HG03460 (cell line): ENCODE data around the gene FGFBP3.

Source experiments
- ATAC-seq: cut with Tn5 transposase; IDR thresholded peaks from one replicate; pipeline ENCODE4 v1.9.1; 2021; ENCODE audit not compliant: unreplicated experiment

Gene FGFBP3, protein sequence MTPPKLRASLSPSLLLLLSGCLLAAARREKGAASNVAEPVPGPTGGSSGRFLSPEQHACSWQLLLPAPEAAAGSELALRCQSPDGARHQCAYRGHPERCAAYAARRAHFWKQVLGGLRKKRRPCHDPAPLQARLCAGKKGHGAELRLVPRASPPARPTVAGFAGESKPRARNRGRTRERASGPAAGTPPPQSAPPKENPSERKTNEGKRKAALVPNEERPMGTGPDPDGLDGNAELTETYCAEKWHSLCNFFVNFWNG

DNA sequence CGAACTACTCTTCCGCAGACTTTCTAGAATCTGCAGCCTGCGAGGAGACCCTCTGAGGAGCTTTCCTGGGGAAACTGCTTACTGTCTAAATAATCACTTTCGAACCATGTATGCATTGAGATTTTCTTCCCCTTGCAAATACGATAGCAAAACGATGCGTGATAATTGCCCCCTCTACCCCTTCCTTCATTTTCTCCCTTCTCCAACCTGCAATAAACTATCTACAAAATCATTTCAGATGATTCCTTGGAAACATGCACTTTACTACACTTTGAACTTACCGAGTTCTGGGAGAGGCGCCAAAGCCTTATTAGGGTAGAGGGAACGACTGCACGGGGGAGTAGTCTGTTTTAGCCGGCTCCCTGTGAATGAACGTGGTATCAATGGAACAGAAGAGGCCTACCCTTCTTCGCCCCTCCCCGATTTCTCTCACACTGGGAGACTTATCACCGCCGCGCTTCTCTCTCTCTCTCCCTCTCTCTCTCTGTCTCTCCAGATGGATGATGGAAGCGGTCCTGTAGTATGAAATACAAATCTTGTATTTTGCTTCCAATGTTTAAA is at the start of gene FGFBP3:
Gene FGFBP3 (minus strand): TSS at position 370 of the 561 bp plus-strand sequence. CDS start 517 bp downstream, outside the sequence.
- ATAC-seq: no peak

DNA sequence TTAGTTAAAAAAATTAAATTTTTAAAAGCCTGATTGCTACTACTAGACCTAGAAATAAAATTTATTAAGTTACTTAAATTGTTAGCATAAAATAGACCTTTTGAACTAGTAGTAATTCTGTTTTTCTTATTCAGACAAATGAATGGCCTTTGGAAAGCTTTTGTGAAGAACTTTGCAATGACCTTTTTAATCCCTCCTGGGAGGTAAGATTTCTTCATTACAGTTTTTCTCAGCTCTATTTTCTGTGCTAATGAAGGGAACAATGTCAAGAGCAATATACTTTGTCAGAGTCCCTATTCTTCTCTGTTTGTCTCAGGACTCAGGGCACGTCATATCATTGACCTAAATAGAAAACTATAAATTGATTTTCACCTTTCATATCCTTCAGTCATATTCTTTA is 47.8 kb upstream of the FGFBP3 start:
- ATAC-seq: no peak

DNA sequence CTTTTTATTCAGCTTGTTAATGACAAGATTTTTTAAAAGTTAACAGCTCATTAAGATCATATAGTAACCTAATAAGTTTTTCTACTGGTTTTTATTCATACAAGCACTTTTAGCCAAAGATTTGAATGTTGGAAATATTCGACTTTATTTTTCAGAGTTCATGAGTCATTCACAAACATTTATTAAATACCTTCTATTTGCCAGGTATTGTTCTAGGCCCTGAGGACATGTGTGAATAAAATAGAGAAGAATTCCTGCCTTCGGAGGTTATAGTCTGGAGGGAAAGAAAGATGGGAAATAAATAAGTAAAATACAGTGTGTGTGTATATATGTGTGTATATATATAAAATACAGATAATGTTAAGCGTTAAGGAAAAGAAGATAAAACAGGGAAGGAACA is 45.8 kb upstream of the FGFBP3 start:
- no peak for ATAC-seq

DNA sequence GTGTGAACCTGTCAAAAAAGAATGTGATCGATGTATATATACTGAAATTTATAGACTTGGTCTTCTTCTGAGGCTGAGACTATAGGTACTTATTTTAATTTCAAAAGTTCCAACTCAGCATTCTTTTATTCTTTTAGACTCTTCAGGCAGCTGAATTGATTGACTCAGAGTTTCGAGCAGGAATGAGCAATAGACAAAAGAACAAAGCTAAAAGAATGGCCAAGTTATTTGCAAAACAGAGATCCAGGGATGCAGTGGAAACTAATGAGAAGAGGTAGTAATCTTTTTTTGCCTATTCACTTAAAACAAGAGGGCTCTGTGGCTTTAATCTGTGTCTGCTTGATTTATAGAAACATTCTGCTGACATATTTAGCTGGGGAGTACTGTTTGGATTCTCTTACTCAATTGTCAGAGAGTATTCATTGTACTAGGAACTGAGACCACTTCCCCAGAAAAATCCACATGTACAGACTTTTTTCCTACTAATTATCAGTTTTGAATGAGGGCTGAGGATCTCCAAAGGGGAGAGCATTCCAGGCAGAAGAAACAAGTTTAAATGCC is 44.4 kb upstream of the FGFBP3 start:
- ATAC-seq: no peak

DNA sequence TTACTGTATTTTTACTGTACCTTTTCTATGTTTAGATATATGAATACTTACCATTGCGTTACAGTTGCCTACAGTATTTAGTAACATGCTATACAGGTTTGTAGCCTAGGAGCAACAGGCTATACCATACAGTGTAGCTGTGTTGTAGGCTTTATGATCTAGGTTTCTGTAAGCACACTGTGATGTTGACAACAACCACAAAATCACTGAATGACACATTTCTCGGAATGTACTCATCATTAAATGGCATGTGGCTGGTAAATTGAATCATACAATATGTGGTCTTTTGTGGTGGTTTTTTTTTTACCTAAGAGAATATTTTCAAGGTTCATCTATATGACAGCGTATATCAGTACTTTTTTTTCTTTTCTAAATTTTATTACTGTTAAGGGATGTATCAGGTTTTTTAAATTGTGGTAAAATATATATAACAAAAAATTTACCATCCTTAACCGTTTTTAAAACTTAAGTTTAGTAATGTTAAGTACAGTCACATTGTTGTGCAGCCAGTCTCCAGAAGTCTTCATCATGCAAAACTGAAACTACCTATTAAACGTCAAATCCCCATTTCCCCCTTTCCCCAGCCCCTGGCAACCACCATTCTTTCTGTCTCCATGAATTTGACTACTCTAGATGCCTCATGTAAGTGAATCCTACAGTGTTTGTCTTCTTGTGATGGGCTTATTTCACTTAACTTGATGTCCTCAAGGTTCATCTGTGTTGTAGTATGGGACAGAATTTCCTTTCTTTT is 35.8 kb upstream of the FGFBP3 start:
- ATAC-seq: no peak

DNA sequence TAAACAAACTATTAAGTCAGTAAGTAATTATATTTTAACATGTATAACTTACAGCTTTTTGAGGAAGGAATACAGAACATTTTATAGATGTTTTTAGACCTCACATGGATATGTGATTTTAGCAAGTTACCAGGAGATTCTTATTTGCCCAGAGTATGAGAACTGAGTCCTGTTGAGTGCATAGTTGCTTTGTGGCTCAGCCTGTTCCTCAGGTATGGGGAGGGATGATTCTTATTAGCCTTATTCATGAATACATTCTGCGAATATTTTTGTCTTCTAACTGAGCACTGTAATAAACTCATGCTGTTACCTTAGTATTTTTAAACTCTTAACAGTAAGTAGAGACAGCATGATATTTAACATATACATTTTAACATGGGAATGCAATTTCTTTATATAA is 32.1 kb upstream of the FGFBP3 start:
- ATAC-seq: no peak

DNA sequence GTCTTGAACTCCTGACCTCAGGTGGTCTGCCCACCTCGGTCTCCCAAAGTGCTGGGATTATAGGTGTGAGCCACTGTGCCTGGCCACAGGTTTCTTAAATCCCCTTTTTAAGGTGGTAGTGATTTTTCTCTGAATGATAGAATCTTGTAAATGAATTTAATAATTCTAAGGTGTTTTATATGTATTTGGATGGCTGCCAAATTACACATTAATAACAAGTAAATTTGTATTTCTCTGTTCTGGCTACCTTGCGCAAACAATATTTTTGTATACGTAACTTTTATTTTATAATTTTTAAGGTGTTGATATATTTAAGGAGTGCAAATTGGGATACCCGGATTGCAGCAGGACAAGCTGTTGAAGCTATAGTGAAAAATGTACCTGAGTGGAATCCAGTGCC is 30.4 kb upstream of the FGFBP3 start:
- ATAC-seq: no peak

DNA sequence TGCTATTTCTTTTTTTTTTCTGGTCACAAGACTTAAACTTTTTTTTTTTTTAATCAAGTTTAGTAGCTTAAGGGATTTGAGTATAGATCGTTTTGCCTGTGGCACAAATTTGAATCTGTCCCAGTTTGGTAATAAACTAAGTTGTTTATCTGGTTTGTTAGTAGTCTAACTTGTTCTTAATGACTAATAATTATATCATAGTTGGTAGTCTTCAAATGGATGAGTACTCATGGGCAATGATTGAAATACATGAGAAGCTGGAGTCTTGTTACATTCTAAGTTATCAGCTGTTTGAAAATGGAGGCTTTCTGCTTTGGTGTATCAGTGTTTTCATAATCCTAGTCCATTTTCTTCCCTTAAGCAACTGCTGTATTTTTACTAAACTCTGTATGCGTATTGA is 26.6 kb upstream of the FGFBP3 start:
- ATAC-seq: no peak

DNA sequence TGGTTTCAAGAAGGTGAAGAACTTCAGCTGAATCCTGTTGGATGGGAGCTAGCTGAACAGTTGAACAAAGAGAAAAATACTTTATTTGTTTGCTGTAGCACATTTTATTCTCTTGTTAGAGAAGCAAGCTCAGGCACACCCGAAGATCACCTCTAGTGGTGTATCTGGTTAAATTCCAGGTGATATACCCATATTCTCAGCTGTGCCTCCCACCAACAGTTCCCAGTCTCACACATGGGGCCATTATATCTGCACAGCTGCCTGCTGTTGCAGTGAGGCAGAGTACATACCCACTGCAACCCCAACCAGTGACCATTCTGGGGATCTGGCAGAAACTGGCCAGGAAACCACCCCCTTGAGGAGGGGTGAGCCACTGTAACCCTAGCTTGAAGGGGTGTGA is 23.5 kb upstream of the FGFBP3 start:
- no peak for ATAC-seq

DNA sequence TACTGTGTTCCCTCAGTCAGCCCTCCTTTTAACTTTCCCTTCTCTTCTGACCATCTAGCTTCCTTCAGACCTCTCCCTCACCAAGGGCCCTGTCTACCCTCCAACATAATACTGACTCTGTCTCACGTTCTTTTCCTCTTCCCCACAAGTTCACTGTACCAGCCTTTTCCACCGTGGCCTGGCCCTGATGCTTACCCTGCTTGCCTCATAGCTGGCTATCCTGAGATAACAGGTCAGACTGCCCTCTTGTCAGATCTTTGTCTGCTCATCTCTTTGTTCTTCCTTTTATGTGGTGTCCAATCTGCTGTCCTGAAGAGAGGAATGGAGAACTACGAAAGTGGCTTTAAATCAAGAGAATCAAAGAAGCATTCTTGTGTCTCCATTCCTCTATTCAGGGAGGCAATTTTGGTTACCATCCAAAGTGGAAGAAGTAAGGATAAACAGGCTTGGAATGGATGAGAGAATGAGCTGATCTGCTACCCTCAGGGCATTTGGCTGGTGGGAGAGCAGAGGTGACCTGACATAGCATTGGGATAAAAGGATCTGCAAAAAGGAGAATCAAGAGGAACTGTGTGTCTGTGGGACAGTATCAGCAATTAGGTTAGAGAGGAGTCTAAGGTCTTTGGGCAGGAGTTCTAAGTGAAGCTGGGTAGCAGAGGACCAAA is 22.4 kb upstream of the FGFBP3 start:
- no peak for ATAC-seq

DNA sequence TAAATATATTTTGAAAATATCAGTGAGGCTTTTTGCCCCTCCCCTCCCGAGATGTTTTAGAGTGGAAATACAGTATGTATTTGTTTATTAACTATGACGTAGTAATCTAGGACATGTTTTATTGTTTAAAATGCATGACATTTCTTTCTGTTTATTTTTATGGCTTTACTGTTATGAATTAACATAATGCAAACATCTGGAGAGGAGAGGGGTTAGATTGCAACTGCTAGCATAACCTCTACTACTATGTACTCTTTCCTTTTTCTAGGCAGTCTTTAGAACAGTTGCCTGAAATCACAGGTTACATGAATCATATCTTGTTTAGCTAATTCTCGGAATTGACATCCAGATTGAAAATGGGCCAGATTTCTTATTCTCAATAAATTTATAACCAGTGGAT is 21.7 kb upstream of the FGFBP3 start:
- ATAC-seq: no peak

DNA sequence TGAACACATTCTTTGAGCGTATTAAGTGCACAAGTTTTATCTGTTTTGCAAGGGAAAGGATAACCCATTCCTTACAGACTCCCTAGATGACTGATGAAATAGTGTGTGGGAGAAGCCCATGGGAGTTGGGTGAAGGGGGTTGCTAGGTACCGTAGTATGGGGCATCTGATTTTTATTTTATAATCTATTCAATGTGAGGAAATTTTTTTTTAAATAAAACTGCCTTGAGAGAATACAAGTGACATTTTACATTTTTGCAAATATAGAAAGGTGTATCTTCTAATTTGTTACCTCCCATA is 15.7 kb upstream of the FGFBP3 start:
- ATAC-seq: no peak

DNA sequence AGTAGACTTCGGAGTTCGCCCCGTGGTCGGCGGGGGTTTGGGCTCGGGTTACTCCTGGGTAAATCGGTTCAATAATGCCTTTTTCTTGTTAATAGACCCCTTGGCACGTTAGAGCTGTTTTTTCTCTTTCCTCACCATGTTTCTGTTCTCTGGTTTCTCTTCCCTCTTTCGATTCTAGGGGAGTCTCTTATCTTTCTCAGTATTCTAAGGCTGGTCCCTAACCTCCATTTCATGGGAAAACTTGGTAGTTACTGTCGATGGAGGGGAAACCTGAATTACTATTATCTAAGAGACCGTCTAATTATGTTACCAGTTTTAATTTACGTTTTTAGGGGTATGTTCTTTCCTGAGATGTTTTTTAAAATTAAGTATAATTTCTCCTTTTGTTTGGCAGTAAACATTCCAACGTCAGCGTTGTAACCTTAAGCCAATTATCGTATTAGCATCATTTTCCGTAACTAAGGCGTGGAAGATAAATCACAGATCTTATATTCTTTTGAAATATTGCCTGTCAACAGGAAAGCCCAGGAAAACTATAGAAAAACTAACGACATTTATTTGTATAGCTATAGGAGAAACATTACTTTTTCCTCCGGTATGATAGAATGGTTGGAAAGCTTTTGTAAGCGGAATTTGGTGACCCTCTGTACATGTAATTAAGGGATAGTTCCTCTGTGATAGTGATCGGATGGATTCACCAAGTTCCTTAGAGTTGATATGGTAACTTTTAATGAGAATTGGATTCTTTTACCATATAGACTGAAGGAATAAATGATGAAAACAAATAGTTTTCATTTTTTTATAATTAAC is 15.1 kb upstream of the FGFBP3 start:
- ATAC-seq: peak; percentile 24

DNA sequence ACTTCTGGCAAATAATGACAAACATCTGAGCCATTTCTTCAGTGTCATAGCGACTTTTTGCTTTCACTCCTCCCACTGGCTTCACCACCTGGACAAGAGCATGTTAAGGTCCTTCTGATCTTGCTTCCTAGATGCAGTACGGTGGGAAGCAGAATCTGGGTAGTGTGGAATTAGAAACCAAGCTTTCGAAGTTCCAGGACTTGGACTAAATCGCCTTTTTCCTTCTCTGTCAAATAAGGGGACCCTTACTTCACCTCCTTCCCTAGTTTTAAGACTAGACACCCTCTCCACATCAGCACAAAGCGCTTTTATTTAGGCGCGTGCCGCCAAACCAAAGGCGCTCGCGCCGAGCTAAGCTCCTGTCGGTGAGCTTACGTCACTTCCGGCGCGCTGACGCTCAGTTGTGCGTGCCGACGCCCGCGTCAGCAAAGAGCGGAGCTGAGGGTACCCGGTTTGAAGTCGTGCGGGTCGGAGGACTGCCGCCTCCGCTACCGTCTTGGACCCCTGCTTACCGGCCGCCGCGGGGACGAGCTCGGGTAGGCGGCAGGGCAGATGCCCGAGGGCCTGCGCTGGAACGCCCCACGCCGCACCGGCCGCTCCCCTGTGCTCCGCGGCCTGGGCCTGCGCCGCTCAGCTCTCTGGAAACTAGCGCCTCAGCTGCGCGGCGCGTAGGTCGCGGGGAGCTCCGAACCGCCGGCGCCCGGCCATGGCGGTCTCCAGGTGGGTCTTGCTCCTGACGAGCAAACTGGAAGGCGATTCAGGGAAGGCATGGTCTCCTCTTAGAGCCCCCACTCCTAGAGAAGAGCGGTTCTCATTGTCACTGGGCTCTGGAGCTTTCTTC is 14.3 kb upstream of the FGFBP3 start, which contains the start of gene BTAF1:
Gene BTAF1 (plus strand): TSS at position 400 of the 841 bp plus-strand sequence. CDS start 307 bp downstream, at position 707.
- peak; percentile 99 for ATAC-seq

DNA sequence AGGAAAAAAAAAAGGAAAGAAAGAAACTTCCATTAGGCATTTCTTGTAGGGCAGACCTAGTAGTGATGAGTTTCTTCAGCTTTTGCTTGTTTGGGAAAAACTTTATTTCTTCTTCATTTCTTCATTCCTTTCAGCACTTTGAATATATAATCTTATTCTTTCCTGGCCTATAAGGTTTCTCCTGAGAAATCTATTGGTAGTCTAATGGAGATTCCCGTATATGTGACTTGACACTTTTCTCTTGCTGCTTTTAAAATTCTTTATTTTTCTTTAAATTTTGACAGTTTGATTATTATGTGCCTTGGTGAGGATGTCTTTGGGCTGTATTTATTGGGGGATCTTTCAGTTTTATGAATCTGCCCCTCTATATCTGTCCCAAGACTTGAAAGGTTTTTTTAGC is 10.4 kb upstream of the FGFBP3 start:
- ATAC-seq: no peak

DNA sequence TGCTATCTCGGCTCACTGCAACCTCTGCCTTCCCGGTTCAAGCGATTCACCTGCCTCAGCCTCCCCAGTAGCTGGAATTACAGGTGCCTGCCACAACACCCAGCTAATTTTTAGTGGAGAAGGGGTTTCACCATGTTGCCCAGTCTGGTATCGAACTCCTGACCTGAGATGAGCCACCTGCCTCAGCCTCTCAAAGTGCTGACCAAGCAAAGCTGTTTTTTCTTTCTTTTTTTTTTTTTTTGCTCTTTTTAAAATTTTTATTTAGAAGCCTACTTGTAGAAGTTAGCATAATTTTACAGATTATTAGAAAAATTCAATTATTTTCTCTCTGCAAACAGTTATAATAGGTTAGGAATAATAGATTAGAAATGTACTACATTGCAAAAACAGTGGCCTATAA is 1.2 kb upstream of the FGFBP3 start:
- no peak for ATAC-seq

DNA sequence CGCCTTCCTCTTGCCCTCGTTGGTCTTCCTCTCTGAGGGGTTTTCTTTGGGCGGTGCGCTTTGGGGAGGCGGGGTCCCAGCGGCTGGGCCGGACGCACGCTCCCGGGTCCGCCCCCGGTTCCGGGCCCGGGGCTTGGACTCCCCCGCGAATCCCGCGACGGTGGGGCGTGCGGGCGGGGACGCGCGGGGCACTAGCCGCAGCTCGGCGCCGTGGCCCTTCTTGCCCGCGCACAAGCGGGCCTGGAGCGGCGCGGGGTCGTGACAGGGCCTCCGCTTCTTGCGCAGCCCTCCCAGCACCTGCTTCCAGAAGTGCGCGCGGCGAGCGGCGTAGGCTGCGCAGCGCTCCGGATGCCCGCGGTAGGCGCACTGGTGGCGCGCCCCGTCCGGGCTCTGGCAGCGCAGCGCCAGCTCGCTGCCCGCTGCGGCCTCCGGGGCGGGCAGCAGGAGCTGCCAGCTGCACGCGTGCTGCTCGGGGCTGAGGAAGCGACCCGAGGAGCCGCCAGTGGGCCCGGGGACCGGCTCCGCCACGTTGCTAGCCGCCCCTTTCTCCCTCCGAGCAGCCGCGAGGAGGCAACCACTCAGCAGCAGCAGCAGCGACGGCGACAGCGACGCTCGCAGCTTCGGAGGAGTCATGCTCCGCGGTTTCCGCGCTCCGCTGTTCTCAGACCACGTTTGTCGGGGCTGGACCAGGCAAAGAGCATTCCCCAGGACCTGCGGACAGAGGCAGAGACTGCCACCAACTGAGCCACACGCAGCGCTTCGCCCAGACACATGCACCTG is 759 bp downstream of the FGFBP3 start:
- ATAC-seq: peak; percentile 92

DNA sequence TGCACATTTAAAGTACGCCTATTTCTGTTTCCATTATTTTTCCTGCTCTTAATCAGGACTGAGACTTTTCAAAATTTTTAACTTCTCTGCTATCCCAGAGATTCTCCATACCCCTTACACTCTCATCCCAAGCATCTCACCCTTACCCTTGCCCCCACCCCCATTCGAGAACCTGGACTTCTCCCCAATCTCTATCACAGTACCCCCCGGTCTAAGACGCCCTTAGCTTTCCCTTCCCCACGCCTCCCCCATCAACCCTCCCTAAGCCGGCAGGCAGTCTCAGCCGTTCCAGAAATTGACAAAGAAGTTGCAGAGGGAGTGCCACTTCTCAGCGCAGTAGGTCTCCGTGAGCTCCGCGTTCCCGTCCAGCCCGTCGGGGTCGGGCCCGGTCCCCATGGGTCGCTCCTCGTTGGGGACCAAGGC is 1.4 kb downstream of the FGFBP3 start:
- ATAC-seq: peak; percentile 21

DNA sequence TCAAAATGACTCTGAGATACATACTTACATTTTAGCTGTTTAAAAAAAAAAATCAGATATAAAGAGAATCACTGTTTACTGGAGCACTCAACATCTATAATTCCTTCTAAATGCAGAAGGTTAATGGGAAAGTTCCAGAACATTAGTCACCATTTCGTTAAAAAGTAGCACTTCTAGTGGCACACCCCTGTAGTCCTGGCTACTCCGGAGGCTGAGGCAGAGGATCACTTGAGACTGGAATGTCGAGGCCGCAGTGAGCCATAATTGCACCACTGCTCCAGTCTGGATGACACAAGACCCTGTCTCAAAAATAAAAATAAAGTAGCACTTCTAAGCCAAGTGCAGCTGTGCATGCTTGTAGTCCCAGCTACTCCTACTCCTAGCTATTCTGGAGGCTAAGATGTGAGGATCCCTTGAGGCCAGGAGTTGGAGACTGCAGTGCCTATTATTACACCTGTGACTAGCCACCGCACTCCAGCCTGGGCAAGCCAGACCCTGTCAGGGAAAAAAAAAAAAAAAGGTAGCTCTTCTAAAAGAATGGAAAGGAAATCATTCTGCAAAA is 2.2 kb downstream of the FGFBP3 start:
- no peak for ATAC-seq
